ENCODE measurements around the gene TSKS.

TSKS gene

DNA sequence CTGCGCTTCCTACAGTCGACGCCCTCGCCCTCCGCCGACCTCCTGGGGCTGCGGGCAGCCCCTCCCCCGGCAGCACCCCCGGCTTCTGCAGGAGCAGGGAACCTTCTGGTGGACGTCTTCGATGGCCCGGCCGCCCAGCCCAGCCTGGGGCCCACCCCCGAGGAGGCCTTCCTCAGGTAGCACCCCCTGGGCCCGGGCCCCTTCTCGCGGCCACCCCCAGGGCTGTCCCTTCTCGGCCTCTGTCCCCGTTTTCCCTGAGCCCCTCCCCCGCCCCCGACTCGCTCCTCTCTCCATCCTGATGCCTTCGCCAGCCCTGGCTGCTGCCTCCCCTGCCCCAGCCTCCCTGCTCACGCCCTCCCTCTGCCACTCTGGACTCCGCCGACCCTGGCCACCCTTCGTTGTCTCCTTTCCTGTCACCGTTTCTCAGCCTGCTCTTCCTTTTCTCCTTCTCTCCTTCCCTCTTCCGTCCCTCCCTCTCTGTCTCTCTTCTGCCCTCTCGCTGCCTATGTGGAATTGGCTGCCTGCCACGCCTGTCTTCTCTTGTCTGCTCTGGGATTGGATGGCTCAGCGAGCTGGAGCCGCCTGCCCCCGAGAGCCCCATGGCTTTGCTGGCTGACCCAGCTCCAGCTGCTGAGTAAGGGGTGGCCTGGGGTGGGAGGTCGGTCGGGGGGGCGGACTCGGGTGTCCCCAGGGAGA, 39.0 kb upstream of the TSKS start:
- no peaks in the 10 kb centered on the region for H3K27me3 ChIP-seq (replicated peaks; ENCODE audit: insufficient read depth, low read length)
- DNase-seq = no peak
- no peak overlapping the region for H2AFZ ChIP-seq (ENCODE audit: low read length)
- no peaks in the 10 kb centered on the region for H3K9me2 ChIP-seq (replicated peaks; ENCODE audit: insufficient read depth, low read length)
- no peaks in the 10 kb centered on the region for H4K20me1 ChIP-seq (ENCODE audit: insufficient read depth, low read length)
- H3K9ac ChIP-seq (ENCODE audit: low read length) = no peak overlapping the region
- no peak for TF ChIP-seq EZH2phosphoT487 (IDR thresholded peaks at IDR 0.05; ENCODE audit: low read length)
- no peak for TF ChIP-seq CTCF (IDR thresholded peaks at IDR 0.05; ENCODE audit: low read length)
- TF ChIP-seq EZH2 (optimal IDR thresholded peaks at IDR 0.05; ENCODE audit: low read depth, low read length) = no peak
- H3K4me3 ChIP-seq (ENCODE audit: low read length) = no peak overlapping the region
- no peaks in the 10 kb centered on the region for H3K9me3 ChIP-seq (replicated peaks; ENCODE audit: insufficient read depth, low read length)
- no peak overlapping the region for H3K27ac ChIP-seq (ENCODE audit: low read length)
- no peaks in the 10 kb centered on the region for H3K36me3 ChIP-seq (replicated peaks; ENCODE audit: insufficient read depth, low read length)
- no peaks in the 10 kb centered on the region for H3F3A ChIP-seq (ENCODE audit: insufficient read depth, low read length)
- H3K4me2 ChIP-seq (ENCODE audit: low read depth, low read length) = no peak overlapping the region
- no peaks in the 10 kb centered on the region for H3K4me1 ChIP-seq (ENCODE audit: low read length)
- H3K79me2 ChIP-seq (ENCODE audit: low read length) = no peaks in the 10 kb centered on the region

GRCh38 chr19:49801401-49801888, 38.3 kb upstream of the TSKS start:
- no peaks in the 10 kb centered on the region for H4K20me1 ChIP-seq (ENCODE audit: insufficient read depth, low read length)
- no peaks in the 10 kb centered on the region for H3K4me1 ChIP-seq (ENCODE audit: low read length)
- TF ChIP-seq EZH2 (optimal IDR thresholded peaks at IDR 0.05; ENCODE audit: low read depth, low read length) (no peak), EZH2phosphoT487 (IDR thresholded peaks at IDR 0.05; ENCODE audit: low read length) (no peak), CTCF (IDR thresholded peaks at IDR 0.05; ENCODE audit: low read length) (no peak)
- H3K27me3 ChIP-seq (replicated peaks; ENCODE audit: insufficient read depth, low read length) = no peaks in the 10 kb centered on the region
- H2AFZ ChIP-seq (ENCODE audit: low read length) = no peak overlapping the region
- H3K27ac ChIP-seq (ENCODE audit: low read length) = no peak overlapping the region
- H3K4me2 ChIP-seq (ENCODE audit: low read depth, low read length) = no peak overlapping the region
- no peaks in the 10 kb centered on the region for H3K36me3 ChIP-seq (replicated peaks; ENCODE audit: insufficient read depth, low read length)
- H3K4me3 ChIP-seq (ENCODE audit: low read length) = no peak overlapping the region
- no peaks in the 10 kb centered on the region for H3K9me2 ChIP-seq (replicated peaks; ENCODE audit: insufficient read depth, low read length)
- H3K9me3 ChIP-seq (replicated peaks; ENCODE audit: insufficient read depth, low read length) = no peaks in the 10 kb centered on the region
- DNase-seq = no peak
- no peaks in the 10 kb centered on the region for H3K79me2 ChIP-seq (ENCODE audit: low read length)
- no peak overlapping the region for H3K9ac ChIP-seq (ENCODE audit: low read length)
- no peaks in the 10 kb centered on the region for H3F3A ChIP-seq (ENCODE audit: insufficient read depth, low read length)

- TF ChIP-seq CTCF (IDR thresholded peaks at IDR 0.05; ENCODE audit: low read length) (no peak), EZH2phosphoT487 (IDR thresholded peaks at IDR 0.05; ENCODE audit: low read length) (no peak)
- Histone ChIP-seq H3K9ac (ENCODE audit: low read length) (no peak overlapping the region), H3K9me2 (replicated peaks; ENCODE audit: insufficient read depth, low read length) (no peaks in the 10 kb centered on the region), H3K27ac (ENCODE audit: low read length) (no peak overlapping the region), H2AFZ (ENCODE audit: low read length) (no peak overlapping the region), H4K20me1 (ENCODE audit: insufficient read depth, low read length) (no peaks in the 10 kb centered on the region), H3K27me3 (replicated peaks; ENCODE audit: insufficient read depth, low read length) (no peaks in the 10 kb centered on the region), H3K4me3 (ENCODE audit: low read length) (no peak overlapping the region), H3F3A (ENCODE audit: insufficient read depth, low read length) (no peaks in the 10 kb centered on the region), H3K79me2 (ENCODE audit: low read length) (no peaks in the 10 kb centered on the region), H3K36me3 (replicated peaks; ENCODE audit: insufficient read depth, low read length) (no peaks in the 10 kb centered on the region), H3K9me3 (replicated peaks; ENCODE audit: insufficient read depth, low read length) (no peaks in the 10 kb centered on the region), H3K4me2 (ENCODE audit: low read depth, low read length) (no peak overlapping the region), H3K4me1 (ENCODE audit: low read length) (no peaks in the 10 kb centered on the region)
- DNase-seq = no peak
Observed at GRCh38 chr19:49800771-49801170, 37.7 kb upstream of the TSKS start.
